H1 (cell line): ENCODE results near the gene RMDN3. TPM values are rescaled to one million over a fixed set of nuclear protein-coding genes. Genes with fewer than 3 reads are reported as not detected.

Source experiments
- CTCF ChIA-PET: fragments of 300-600 bp; sonication (Branson Sonifier 250); formaldehyde crosslinking; loops from one replicate; lab custom pipeline; 2021; ENCODE audit not compliant: partially characterized antibody; lab: Charles Lee
- POLR2A ChIA-PET: fragments of 300-600 bp; sonication (Branson Sonifier 250); formaldehyde crosslinking; loops from one replicate; lab custom pipeline; 2021; ENCODE audit warnings: inconsistent platforms; ENCODE audit not compliant: partially characterized antibody; lab: Charles Lee
- DNase-seq, 2 experiments: peaks; one replicate each; pipeline versions ENCODE4 v3.0.0 to v3.0.0-alpha.2; 2010 to 2022; ENCODE audit warnings: low spot score in 2 of 2, low read depth in 1 of 2, mixed read lengths in 1 of 2
- FAIRE-seq: peaks from 2 replicates; lab custom pipeline; 2011; peaks lifted over from hg19 to GRCh38; lab: Jason Lieb, UNC
- H2AFZ ChIP-seq: 2 replicates; pipeline ENCODE4 v1.8.1; 2012; ENCODE audit warnings: low read length, inconsistent platforms
- H2AK5ac ChIP-seq: 2 replicates; pipeline ENCODE4 v1.6.1; 2013; ENCODE audit warnings: low read depth, low read length
- H2BK120ac ChIP-seq: replicated peaks from 2 replicates; pipeline ENCODE3; 2013; ENCODE audit warnings: low read depth, low read length, inconsistent platforms
- H2BK12ac ChIP-seq: 2 replicates; pipeline ENCODE4 v1.6.1; 2013; ENCODE audit warnings: low read depth, low read length
- H2BK15ac ChIP-seq: 2 replicates; pipeline ENCODE4 v1.6.1; 2013; ENCODE audit warnings: low read length
- H2BK20ac ChIP-seq: 2 replicates; pipeline ENCODE4 v1.6.1; 2013; ENCODE audit warnings: low read length
- H2BK5ac ChIP-seq: 2 replicates; pipeline ENCODE4 v1.6.1; 2013; ENCODE audit warnings: low read depth, low read length
- H3K14ac ChIP-seq: 2 replicates; pipeline ENCODE4 v1.6.1; 2013; ENCODE audit warnings: inconsistent platforms; ENCODE audit not compliant: insufficient read length
- H3K18ac ChIP-seq: 2 replicates; pipeline ENCODE4 v1.6.1; 2013; ENCODE audit warnings: low read length; ENCODE audit errors: extremely low read depth
- H3K23ac ChIP-seq: 2 replicates; pipeline ENCODE4 v1.6.1; 2013; ENCODE audit warnings: inconsistent platforms; ENCODE audit not compliant: insufficient read length
- H3K23me2 ChIP-seq: 2 replicates; pipeline ENCODE4 v1.6.1; 2013; ENCODE audit warnings: low read depth, low read length
- H3K27ac ChIP-seq: 2 replicates; pipeline ENCODE4 v1.6.1; 2011; ENCODE audit warnings: low read depth, low read length, inconsistent platforms
- H3K27me3 ChIP-seq, 4 experiments: replicated peaks in 1 of 4; 1 replicate in 1 of 4; 2 replicates in 3 of 4; pipeline versions ENCODE4 v1.6.1 to v1.8.1; 2011 to 2013; ENCODE audit warnings: low read length in 3 of 4, mild to moderate bottlenecking in 3 of 4, inconsistent platforms in 2 of 4, mixed read lengths in 2 of 4, moderate library complexity in 1 of 4; ENCODE audit not compliant: control insufficient read depth in 3 of 4, insufficient read depth in 3 of 4; ENCODE audit errors: extremely low read depth in 1 of 4
- H3K36me3 ChIP-seq, 4 experiments: 2 replicates each; pipeline versions ENCODE4 v1.6.1 to v1.8.1; 2011 to 2013; ENCODE audit warnings: mild to moderate bottlenecking in 4 of 4, low read length in 3 of 4, moderate library complexity in 2 of 4, control low read depth in 1 of 4, inconsistent platforms in 1 of 4; ENCODE audit not compliant: insufficient read depth in 4 of 4, control insufficient read depth in 2 of 4
- H3K4ac ChIP-seq: replicated peaks from 2 replicates; pipeline ENCODE3; 2013; ENCODE audit warnings: low read length, low read depth, mixed read lengths, inconsistent platforms; ENCODE audit not compliant: insufficient read length
- H3K4me1 ChIP-seq, 4 experiments: replicated peaks in 1 of 4; 1 replicate in 1 of 4; 2 replicates in 3 of 4; pipeline versions ENCODE4 v1.6.1 to v1.8.1; 2011 to 2013; ENCODE audit warnings: low read length in 3 of 4, inconsistent platforms in 2 of 4, mixed read lengths in 1 of 4; ENCODE audit not compliant: insufficient read depth in 4 of 4, control insufficient read depth in 3 of 4
- H3K4me2 ChIP-seq, 2 experiments: 2 replicates each; pipeline versions ENCODE4 v1.6.1 to v1.8.1; 2011 to 2013; ENCODE audit warnings: low read depth in 2 of 2, low read length in 2 of 2, control low read depth in 1 of 2, inconsistent platforms in 1 of 2, mild to moderate bottlenecking in 1 of 2; ENCODE audit not compliant: insufficient read depth in 1 of 2
- H3K4me3 ChIP-seq, 4 experiments: fragments of 200-600, 300-600 bp in 1 of 4; sonication (generic), shearing (Covaris generic), sonication (Bioruptor Twin) in 1 of 4; 2 replicates each; pipeline versions ENCODE4 v1.5.1 to v1.8.1; 2011 to 2016; ENCODE audit warnings: low read length in 4 of 4, low read depth in 3 of 4, control low read depth in 2 of 4, inconsistent platforms in 2 of 4, mild to moderate bottlenecking in 2 of 4, mixed read lengths in 1 of 4, moderate library complexity in 1 of 4; ENCODE audit not compliant: insufficient read depth in 2 of 4; ENCODE audit errors: extremely low read depth in 1 of 4
- H3K56ac ChIP-seq: replicated peaks from 2 replicates; pipeline ENCODE3; 2013; ENCODE audit warnings: low read depth, mild to moderate bottlenecking, mixed read lengths, low read length, inconsistent platforms; ENCODE audit not compliant: insufficient read length
- H3K79me1 ChIP-seq: 2 replicates; pipeline ENCODE4 v1.6.1; 2013; ENCODE audit warnings: low read depth, low read length, control low read depth
- H3K79me2 ChIP-seq, 2 experiments: 2 replicates each; pipeline versions ENCODE4 v1.6.1 to v1.8.1; 2012 to 2013; ENCODE audit warnings: low read length in 2 of 2, mild to moderate bottlenecking in 2 of 2, inconsistent platforms in 1 of 2; ENCODE audit not compliant: insufficient read depth in 2 of 2, control insufficient read depth in 1 of 2
- H3K9ac ChIP-seq, 4 experiments: replicated peaks in 1 of 4; 1 replicate in 1 of 4; 2 replicates in 3 of 4; pipeline versions ENCODE4 v1.6.1 to v1.8.1; 2011 to 2013; ENCODE audit warnings: low read depth in 3 of 4, low read length in 3 of 4, control low read depth in 2 of 4, mild to moderate bottlenecking in 2 of 4, moderate library complexity in 2 of 4, inconsistent platforms in 1 of 4; ENCODE audit errors: extremely low read depth in 1 of 4
- H3K9me3 ChIP-seq, 2 experiments: 2 replicates each; pipeline versions ENCODE4 v1.6.1 to v1.8.1; 2012 to 2013; ENCODE audit warnings: mild to moderate bottlenecking in 2 of 2, moderate library complexity in 2 of 2, control low read depth in 1 of 2, inconsistent platforms in 1 of 2, low read depth in 1 of 2, low read length in 1 of 2, mixed read lengths in 1 of 2; ENCODE audit not compliant: insufficient read depth in 2 of 2
- H4K20me1 ChIP-seq, 2 experiments: replicated peaks in 1 of 2; 2 replicates each; pipeline versions ENCODE3 to v1.8.1; 2011 to 2013; ENCODE audit warnings: inconsistent platforms in 2 of 2, low read length in 2 of 2, mild to moderate bottlenecking in 1 of 2; ENCODE audit not compliant: insufficient read depth in 2 of 2, control insufficient read depth in 1 of 2
- H4K5ac ChIP-seq: 2 replicates; pipeline ENCODE4 v1.6.1; 2013; ENCODE audit warnings: low read length, low read depth, mixed read lengths, inconsistent platforms; ENCODE audit not compliant: insufficient read length
- H4K8ac ChIP-seq: 2 replicates; pipeline ENCODE4 v1.8.0; 2013; ENCODE audit warnings: mild to moderate bottlenecking, moderate library complexity, low read length, inconsistent platforms; ENCODE audit not compliant: insufficient read depth; ENCODE audit errors: extremely low read depth
- H4K91ac ChIP-seq: replicated peaks from 2 replicates; pipeline ENCODE3; 2013; ENCODE audit warnings: low read length, mixed read lengths, inconsistent platforms; ENCODE audit not compliant: insufficient read length
- CHD1 ChIP-seq: IDR thresholded peaks from 2 replicates; pipeline ENCODE4 v1.6.1; 2012; ENCODE audit warnings: low read depth, low read length, improper control_type of control experiment
- TEAD4 ChIP-seq: IDR thresholded peaks from 2 replicates; pipeline ENCODE4 v1.6.1; 2012; ENCODE audit warnings: low read depth, low read length, inconsistent platforms, mixed read lengths
- WGBS, 2 experiments: shearing (Covaris generic) in 1 of 2; methylation state at CpG; one replicate each; pipeline versions ENCODE4 v1.1.6 to v1.1.7; 2013 to 2015; ENCODE audit warnings: low lambda C conversion rate in 2 of 2, mixed read lengths in 2 of 2, inconsistent platforms in 1 of 2, low coverage in 1 of 2, missing lambda C conversion rate in 1 of 2; ENCODE audit not compliant: insufficient replicate concordance in 2 of 2, insufficient coverage in 1 of 2, insufficient read length in 1 of 2; ENCODE audit errors: extremely low coverage in 1 of 2, missing lambda C conversion rate in 1 of 2; 5-methylcytosine and 5-hydroxymethylcytosine counted together
- polyA plus RNA-seq, 7 experiments: library from polyadenylated mRNA; depleted of rRNA in 3 of 7; stranded (reverse) in 5 of 7; unstranded in 2 of 7; fragments of >200 nt in 5 of 7; fragments of 200-250 nt in 2 of 7; gene quantifications; 1 replicate in 5 of 7; 2 replicates in 1 of 7; 4 replicates in 1 of 7; pipeline versions ENCODE4 v1.2.1 to v1.2.3, GENCODE V29; 2011 to 2013; ENCODE audit warnings: missing spikeins in 2 of 7, mixed read lengths in 2 of 7
- total RNA-seq: library from RNA; stranded (reverse); fragmentation: NEBNext Ultra II Directional; extraction: Animal tissue kit (Norgen Biotek cat#: 25700); gene quantifications from 2 replicates; pipeline ENCODE4 v1.2.1, GENCODE V29; 2021
- TF ChIP-seq, protein P1 (sequence below): IDR thresholded peaks from 2 replicates; pipeline ENCODE4 v1.6.1; 2012; ENCODE audit warnings: inconsistent platforms

Gene RMDN3
- total and polyA plus RNA-seq, 2 of the 8 experiments (the other 6 are each of a cell fraction or from before 2014, with no cell fraction given), result 10.8 to 24.1 TPM

DNA sequence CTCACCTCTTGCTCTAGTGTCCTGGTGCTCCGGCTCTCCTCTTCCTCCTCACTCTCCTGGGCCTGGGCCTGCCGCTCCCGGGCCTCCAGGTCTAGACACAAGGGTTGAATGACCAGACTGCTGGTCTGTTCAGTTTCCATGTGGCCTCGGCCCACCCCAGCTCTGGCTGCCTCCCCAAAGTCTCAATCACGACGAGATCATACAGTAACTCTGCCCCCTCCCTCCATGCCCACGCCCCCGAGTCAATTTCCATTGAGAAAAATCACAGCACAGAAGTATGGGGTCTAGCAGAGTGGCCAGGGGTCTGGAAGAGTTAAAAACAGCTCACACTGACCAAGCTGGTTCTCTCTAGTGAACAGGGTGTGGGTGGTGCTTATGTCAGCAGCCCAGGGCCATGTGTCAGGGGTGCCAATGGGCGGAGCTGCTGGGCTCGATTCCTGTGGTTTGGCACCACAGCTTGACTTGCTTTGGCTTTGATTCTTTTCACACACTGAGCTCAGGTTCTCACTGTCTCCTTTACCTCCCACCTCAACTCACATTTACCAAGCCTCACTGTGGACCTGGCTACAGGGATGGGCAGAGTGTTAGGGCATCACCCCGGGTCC is 21.6 kb upstream of the RMDN3 start:
- H3K4me2 ChIP-seq, result no peak overlapping the region
- no peak overlapping the region for H2BK120ac ChIP-seq
- no peak overlapping the region for H2AFZ ChIP-seq
- no peaks in the 10 kb centered on the region for H3K79me2 ChIP-seq
- H4K91ac ChIP-seq, result no peak overlapping the region
- no peak overlapping the region for H4K8ac ChIP-seq
- H3K27me3 ChIP-seq, result no peaks in the 10 kb centered on the region
- H3K27ac ChIP-seq, result no peak overlapping the region
- no peak overlapping the region for H2AK5ac ChIP-seq
- WGBS, 2 experiments, result 93% methylated on average over 11 of the region's 11 CpGs; no CpG with 5 or more reads in 1 of the 2 experiments
- no peak overlapping the region for H3K14ac ChIP-seq
- no peak overlapping the region for H3K56ac ChIP-seq
- FAIRE-seq (no peak), DNase-seq (no peak)
- no peak overlapping the region for H2BK15ac ChIP-seq
- no peaks in the 10 kb centered on the region for H3K23me2 ChIP-seq
- no peak for TF ChIP-seq CHD1
- no peak for TF ChIP-seq TEAD4
- TF ChIP-seq, protein P1, sequence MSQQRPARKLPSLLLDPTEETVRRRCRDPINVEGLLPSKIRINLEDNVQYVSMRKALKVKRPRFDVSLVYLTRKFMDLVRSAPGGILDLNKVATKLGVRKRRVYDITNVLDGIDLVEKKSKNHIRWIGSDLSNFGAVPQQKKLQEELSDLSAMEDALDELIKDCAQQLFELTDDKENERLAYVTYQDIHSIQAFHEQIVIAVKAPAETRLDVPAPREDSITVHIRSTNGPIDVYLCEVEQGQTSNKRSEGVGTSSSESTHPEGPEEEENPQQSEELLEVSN, result no peak
- H2BK12ac ChIP-seq, result no peak overlapping the region
- H4K5ac ChIP-seq, result no peak overlapping the region
- H3K4me1 ChIP-seq, result no peaks in the 10 kb centered on the region
- H3K9me3 ChIP-seq, result no peaks in the 10 kb centered on the region
- H3K4ac ChIP-seq, result no peak overlapping the region
- H2BK20ac ChIP-seq, result no peak overlapping the region
- H3K23ac ChIP-seq, result no peak overlapping the region
- no peak overlapping the region for H3K9ac ChIP-seq
- no peaks in the 10 kb centered on the region for H3K79me1 ChIP-seq
- CTCF ChIA-PET, result interaction anchor here (0.7 to 1.7 kb wide), 8 partner anchors 9 to 141 kb away, joined by 3 to 10 read pairs (median 4); no protein-coding TSS in a partner anchor
- H2BK5ac ChIP-seq, result no peak overlapping the region
- no peak overlapping the region for H3K4me3 ChIP-seq
- POLR2A ChIA-PET, result interaction anchor here (0.7 to 1.6 kb wide), 2 partner anchors 10 to 13 kb away, joined by 3 to 4 read pairs; no protein-coding TSS in a partner anchor
- H4K20me1 ChIP-seq, result peaks cover 0 to 3% of the 10 kb centered on the region in 2 experiments
- H3K36me3 ChIP-seq, result peaks cover 0 to 20% (median 6%) of the 10 kb centered on the region in 4 experiments; a peak in 4 of 8 replicates
- no peak overlapping the region for H3K18ac ChIP-seq
